Ureter (tissue), 1 donor: ENCODE data around the gene CASP9. TPM values are rescaled to one million over a fixed set of nuclear protein-coding genes. Genes with fewer than 3 reads are reported as not detected.
"Not testable (repeated sequence)": the region's sequence is repeated elsewhere in the genome, so short reads cannot be mapped to it uniquely, and the experiment has no call there.

ENCODE experiments used
- DNase-seq: peaks from one replicate; pipeline ENCODE4 v3.0.0-alpha.2; 2020; ENCODE audit warnings: low spot score
- total RNA-seq: library from RNA; stranded (reverse); gene quantifications from one replicate; pipeline ENCODE4 v1.2.4, GENCODE V29; 2023
- donor health status: DM: yes; HTN: yes; CAD: no.

The CASP9 gene
- total RNA-seq, 1 donor from 2014 or later: 16.8 TPM

GRCh38 chr1:15469821-15470448 lies 54.1 kb downstream of the CASP9 start:
- DNase-seq: not testable (repeated sequence)

DNA sequence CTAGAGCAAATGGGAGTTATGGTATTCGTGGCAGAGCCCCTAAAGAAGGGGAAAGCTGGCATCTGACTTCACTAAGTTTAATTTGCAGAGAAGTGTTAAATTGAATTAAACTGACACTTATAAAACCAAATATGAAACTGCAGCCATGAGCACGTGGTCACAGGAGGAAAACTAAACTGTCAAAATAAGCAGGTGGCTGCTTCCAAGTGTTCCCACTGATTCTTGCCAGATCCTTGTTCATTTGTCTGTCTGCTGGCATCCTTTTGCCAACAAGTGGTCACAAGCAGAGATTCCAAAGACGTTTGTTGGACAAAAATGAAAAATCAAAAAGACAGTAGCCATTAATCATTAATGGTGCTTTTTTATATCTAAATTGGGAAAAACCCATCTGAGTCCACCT lies 54.7 kb downstream of the CASP9 start:
- DNase-seq: no peak

DNA sequence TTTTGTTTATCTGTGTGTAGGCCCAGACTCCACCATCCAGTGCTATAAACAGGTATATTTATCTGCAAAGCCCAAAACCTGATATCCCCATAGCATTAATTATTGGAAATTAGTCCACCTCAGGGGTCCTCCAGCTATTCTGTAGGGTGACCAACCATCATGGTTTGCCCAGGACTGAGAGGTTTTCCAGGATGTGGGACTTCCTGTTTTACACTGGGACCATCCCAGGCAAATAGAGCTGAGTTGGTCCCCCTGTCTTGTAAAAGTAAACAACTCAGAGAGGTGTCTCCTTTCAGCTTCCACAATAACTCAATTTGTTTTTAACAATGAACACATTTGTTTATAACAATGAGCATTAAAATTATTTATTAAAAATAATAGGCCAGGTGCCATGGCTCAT lies 55.9 kb downstream of the CASP9 start:
- DNase-seq: no peak

DNA sequence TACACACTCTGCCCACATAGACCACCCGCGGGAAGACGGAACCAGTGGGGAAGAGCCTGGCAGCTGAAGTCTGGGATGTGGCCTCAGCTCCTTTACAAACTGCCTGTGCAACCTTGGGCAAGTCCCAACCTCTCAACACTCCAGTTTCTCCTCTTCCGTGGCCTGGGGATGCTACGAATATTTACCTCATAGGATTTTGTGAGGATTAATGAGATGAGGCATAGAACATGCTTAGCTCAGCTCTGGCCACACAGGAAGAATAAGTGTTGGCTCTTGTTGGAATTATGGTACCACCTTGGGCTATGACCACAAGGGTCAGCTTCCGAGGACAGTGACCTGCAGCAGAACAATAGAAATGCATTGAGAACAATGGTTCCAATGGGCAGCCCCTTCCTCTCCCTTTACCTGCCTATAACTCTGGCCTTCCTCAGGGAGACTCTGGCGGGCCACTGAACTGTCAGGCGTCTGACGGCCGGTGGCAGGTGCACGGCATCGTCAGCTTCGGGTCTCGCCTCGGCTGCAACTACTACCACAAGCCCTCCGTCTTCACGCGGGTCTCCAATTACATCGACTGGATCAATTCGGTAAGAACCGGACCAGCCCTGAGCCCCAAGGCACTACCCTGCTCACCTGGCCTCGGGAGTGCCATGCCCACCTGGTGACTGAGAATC lies 56.9 kb downstream of the CASP9 start:
- DNase-seq: not testable (repeated sequence)

- no peak for DNase-seq
Observed at GRCh38 chr1:15465674-15466073, 58.3 kb downstream of the CASP9 start.

GRCh38 chr1:15463926-15464322 lies 60.1 kb downstream of the CASP9 start:
- DNase-seq: not testable (repeated sequence)

DNA sequence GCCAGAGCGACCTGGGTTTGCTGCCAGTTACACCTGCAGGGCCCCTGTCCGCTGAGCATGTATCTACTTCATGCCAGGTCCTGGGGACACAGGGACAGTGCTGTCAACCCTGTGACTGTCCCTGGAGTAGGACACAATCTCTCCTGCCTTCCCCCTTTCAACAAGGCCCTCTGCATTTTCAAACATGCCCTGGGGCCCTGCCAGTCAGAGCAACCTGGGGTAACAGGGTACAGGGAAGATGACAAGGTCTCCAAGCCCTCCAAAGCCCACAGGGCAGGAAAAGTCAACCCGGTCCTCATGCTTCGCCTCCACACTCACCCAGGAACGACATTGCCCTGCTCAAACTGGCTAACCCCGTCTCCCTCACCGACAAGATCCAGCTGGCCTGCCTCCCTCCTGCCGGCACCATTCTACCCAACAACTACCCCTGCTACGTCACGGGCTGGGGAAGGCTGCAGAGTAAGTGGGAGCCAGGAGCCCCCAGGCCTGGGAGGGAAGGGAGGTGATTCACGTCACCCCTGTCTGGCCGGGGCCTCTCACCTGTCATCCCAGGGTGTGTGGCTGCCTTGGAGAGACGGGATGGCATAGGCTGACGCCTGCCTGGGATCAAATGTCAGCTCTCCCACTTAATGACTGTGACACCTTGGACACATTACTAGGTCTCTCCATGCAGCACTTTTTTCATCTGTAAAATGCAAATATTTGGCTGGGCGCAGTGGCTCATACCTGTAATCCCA lies 60.8 kb downstream of the CASP9 start:
- not testable (repeated sequence) for DNase-seq

- no peak for DNase-seq
Observed at GRCh38 chr1:15460708-15461095, 63.3 kb downstream of the CASP9 start.

- DNase-seq: no peak
Observed at GRCh38 chr1:15459771-15460707, 64.0 kb downstream of the CASP9 start.

DNA sequence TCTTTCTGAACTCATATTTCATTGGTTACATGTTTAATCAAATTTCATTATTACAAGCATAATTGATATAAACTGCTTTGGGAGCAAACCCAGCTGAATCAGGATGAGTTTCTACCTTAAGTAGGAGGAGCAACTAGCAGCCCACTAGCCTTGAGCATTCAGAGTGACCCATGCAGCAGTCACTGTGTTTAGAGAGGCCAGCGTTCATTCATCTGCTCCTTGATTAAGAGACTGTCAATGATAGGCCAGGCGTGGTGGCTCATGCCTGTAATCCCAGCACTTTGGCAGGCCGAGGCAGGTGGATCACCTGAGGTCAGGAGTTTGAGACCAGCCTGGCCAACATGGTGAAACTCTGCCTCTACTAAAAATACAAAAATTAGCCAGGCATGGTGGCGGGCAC lies 65.6 kb downstream of the CASP9 start:
- not testable (repeated sequence) for DNase-seq

DNA sequence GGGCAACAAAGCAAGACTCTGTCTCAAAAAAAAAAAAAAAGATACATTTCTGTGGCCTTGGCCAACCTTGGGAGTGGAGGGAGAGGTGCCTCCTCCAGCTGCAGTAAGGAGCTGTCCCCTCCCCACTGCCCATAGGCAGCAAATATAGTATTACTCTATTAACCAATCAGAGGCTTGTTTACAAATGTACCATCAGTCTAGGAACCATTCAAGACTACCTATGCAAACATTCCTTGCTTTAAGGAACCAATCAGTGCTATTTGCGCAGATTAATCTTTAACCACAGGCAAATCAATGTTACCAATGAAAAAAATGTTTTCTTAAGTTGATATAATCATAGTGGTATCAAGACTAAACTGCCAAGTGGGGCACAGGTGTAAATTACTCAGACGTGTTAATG lies 66.4 kb downstream of the CASP9 start:
- DNase-seq: no peak

DNA sequence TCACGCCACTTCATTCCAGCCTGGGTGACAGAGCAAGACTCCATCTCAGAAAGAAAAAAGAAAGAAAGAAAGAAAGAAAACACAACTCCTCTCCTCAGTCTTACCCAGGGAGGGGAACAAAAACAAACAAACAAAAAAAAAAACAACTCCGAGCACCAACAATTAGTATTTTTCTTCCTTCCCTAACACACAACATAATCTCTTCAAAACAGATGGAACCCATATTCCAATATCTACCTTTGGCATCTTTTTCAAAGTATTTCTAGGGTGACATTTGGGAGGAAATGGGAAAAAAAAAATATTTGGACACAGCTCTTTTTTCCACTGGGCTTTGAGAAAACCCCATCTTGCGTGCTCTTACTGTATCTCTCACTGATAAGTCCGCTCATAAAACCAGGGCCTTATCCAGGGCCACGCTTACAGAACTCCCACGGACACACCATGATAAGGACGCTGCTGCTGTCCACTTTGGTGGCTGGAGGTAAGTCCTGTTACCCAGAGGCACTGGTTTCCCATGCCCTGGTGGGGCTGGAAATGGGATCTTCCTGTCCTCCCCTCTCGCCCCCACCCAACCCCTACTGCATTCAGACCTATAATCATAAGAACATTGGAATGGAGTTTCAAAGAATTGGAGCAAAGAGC lies 67.6 kb downstream of the CASP9 start, which contains the start of gene CELA2A:
Gene CELA2A, plus strand, starts transcription at position 420 of the 642 bp plus-strand sequence. Its CDS starts 22 bp downstream, at position 442.
- DNase-seq: no peak

DNA sequence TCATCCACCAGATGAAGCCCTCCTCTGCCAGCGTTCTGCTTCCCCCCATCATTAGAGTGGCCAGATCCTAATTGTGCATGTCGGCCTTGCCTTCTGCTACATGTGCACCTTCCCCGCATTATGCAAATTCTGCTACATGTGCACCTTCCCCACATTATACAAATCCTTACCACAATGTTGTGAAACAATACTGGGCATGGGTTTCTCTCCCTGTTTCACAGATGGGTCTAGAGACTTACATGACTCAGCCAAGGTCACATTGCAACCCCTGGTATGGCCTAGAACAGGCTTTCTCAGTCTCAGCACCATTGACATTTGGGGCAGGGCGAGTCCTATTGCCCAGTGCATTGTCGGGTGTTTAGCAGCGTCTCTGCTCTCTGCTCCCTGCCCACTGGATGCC lies 68.5 kb downstream of the CASP9 start:
- no peak for DNase-seq

GRCh38 chr1:15454256-15454655 lies 69.8 kb downstream of the CASP9 start:
- DNase-seq: no peak

- no peak for DNase-seq
Observed at GRCh38 chr1:15453734-15454133, 70.3 kb downstream of the CASP9 start.

DNA sequence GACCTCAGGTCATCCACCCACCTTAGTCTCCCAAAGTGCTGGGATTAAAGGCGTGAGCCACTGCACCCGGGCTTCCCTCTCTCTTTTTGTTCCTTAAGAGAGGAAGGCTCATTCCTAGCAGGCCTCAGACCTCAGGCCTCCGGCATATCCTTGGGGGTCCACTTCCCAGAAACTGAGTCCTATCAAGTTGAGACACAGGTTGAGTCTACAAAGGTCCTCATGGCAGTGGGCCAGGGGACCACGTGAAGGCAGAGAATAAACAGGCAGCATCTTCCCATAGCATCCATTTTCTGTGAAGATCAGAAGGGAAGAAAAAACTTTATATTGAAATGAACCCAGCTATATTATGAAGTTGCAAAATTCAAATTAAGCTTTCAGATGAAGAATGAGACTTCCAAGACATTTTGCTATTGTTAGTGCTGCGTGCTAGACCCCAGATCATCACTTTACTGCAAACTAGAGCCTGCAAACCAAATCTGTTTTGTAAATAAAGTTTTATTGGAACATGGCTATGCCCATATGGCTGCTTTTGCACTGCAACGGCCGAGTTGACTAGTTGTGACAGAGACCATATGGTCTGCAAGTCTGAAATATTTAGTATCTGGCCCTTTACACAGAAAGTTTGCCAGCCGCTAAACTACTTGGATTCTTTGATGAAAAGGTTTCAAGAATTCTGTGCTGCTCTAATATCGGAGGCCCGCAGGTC lies 71.0 kb downstream of the CASP9 start:
- DNase-seq: no peak

GRCh38 chr1:15452216-15452615 lies 71.8 kb downstream of the CASP9 start:
- DNase-seq: no peak

DNA sequence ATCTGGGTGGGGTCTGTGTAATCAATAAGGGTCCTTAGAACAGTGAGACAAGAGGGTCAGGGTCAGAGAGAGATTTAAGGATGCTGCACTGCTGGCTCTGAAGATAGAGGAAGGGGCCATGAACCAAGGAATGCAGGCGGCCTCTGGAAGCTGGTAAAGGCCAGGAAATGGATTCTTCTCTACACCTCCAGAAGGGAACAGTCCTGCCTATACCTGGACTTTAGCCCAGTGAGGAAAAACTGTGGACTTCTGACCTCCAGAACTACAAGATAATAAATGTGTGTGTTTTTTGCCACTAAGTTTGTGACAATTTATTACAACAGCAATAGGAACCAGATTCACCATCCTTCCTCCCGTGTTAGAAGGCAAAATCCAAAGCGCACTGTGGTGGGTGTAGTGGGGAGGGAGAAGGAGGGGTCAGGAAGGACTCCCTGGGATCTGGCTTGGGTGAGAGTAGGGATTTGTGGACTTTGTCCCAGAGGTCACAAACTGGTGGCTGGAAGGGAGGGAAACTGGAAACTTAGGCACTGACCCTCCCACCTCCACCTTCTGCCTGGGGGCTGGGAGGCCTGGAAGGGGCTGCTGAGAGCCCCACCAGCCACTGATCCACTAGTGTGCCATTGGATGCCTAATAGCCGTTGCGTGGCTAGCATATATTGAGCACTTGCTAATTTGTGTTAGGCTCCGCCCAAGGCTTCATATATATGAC lies 72.8 kb downstream of the CASP9 start:
- no peak for DNase-seq

- no peak for DNase-seq
Observed at GRCh38 chr1:15449567-15449966, 74.4 kb downstream of the CASP9 start.

- DNase-seq: no peak
Observed at GRCh38 chr1:15448877-15449462, 75.0 kb downstream of the CASP9 start.
